K562 (cell line): ENCODE results near the gene CCK. TPM values are rescaled to one million over a fixed set of nuclear protein-coding genes. Genes with fewer than 3 reads are reported as not detected.

Source experiments
- ATAC-seq: fragments of 200-7000 bp; cut with Tn5 transposase; 3 replicates; pipeline ENCODE4 v1.9.1; 2020; ENCODE audit warnings: moderate library complexity
- BruUV-seq: library from RNA; stranded (reverse); fragments of 400-500 nt; replicated peaks from 2 replicates; lab custom pipeline; 2021; lab: Mats Ljungman, UMichigan
- CTCF ChIA-PET: fragments of 300-600 bp; formaldehyde crosslinking; extraction: SDS; loops from one replicate; lab custom pipeline; 2021; ENCODE audit warnings: low intra/inter-chr PET ratio; lab: Yijun Ruan, JAX
- POLR2A ChIA-PET: fragments of 300-600, 350-650 bp; sonication (Branson Sonifier 250); formaldehyde crosslinking; extraction: SDS; loops from one replicate; lab custom pipeline; 2021; ENCODE audit warnings: antibody characterized with exemption, inconsistent platforms; lab: Yijun Ruan, JAX
- DNase-seq, 4 experiments: peaks; one replicate each; pipeline versions ENCODE4 v3.0.0 to v3.0.0-alpha.2; 2011 to 2018; ENCODE audit warnings: low spot score in 3 of 4, mixed read lengths in 3 of 4; ENCODE audit errors: extremely low read depth in 1 of 4
- FAIRE-seq: peaks from 2 replicates; lab custom pipeline; 2011; peaks lifted over from hg19 to GRCh38; lab: Jason Lieb, UNC
- H2AFZ ChIP-seq: 2 replicates; pipeline ENCODE4 v1.6.0; 2011; ENCODE audit warnings: low read depth, low read length, control low read depth, inconsistent platforms
- H3K27ac ChIP-seq: fragments of 200-600 bp; 3 replicates; pipeline ENCODE4 v1.8.0; 2011; ENCODE audit warnings: low read depth, mild to moderate bottlenecking, control low read depth, inconsistent platforms, low read length, moderate library complexity, mixed read lengths; ENCODE audit errors: extremely low read depth
- H3K27me3 ChIP-seq, 2 experiments: fragments of 300-600 bp in 1 of 2; 2 replicates in 1 of 2; 3 replicates in 1 of 2; pipeline versions ENCODE4 v1.6.0 to v1.8.0; 2011; ENCODE audit warnings: inconsistent platforms in 2 of 2, low read length in 2 of 2, mild to moderate bottlenecking in 1 of 2, mixed read lengths in 1 of 2, moderate library complexity in 1 of 2; ENCODE audit not compliant: control insufficient read depth in 2 of 2, insufficient read depth in 2 of 2
- H3K36me3 ChIP-seq: fragments of 300-600 bp; 3 replicates; pipeline ENCODE4 v1.8.0; 2011; ENCODE audit warnings: mild to moderate bottlenecking, low read length, inconsistent platforms; ENCODE audit not compliant: control insufficient read depth, insufficient read depth
- H3K4me1 ChIP-seq, 2 experiments: fragments of 200-600 bp in 1 of 2; replicated peaks in 1 of 2; 2 replicates in 1 of 2; 3 replicates in 1 of 2; pipeline versions ENCODE4 v1.5.1 to v1.8.0; 2011; ENCODE audit warnings: inconsistent platforms in 2 of 2, low read length in 2 of 2, mild to moderate bottlenecking in 1 of 2, mixed read lengths in 1 of 2, moderate library complexity in 1 of 2; ENCODE audit not compliant: control insufficient read depth in 2 of 2, insufficient read depth in 2 of 2
- H3K4me2 ChIP-seq: 2 replicates; pipeline ENCODE4 v1.6.1; 2011; ENCODE audit warnings: low read length, control low read depth, inconsistent platforms, mixed read lengths; ENCODE audit not compliant: insufficient read depth
- H3K4me3 ChIP-seq: fragments of 200-600 bp; sonication (generic), shearing (Covaris generic); 2 replicates; pipeline ENCODE4 v1.5.1; 2016; ENCODE audit warnings: control low read depth, inconsistent platforms
- H3K79me2 ChIP-seq: fragments of 200-600 bp; 3 replicates; pipeline ENCODE4 v1.8.0; 2011; ENCODE audit warnings: low read length, inconsistent platforms; ENCODE audit not compliant: control insufficient read depth, insufficient read depth
- H3K9ac ChIP-seq, 2 experiments: 2 replicates each; pipeline versions ENCODE4 v1.6.0 to v1.6.1; 2011; ENCODE audit warnings: low read depth in 2 of 2, low read length in 2 of 2, control low read depth in 1 of 2, inconsistent platforms in 1 of 2, mild to moderate bottlenecking in 1 of 2, mixed read lengths in 1 of 2; ENCODE audit not compliant: insufficient read depth in 1 of 2
- H3K9me1 ChIP-seq: one replicate; pipeline ENCODE4 v1.6.0; 2011; ENCODE audit warnings: inconsistent platforms, mild to moderate bottlenecking, low read length, moderate library complexity; ENCODE audit not compliant: control insufficient read depth, insufficient read depth
- H3K9me3 ChIP-seq: replicated peaks from 2 replicates; pipeline ENCODE4 v1.5.1; 2011; ENCODE audit warnings: low read depth, low read length, inconsistent platforms; ENCODE audit not compliant: control insufficient read depth, insufficient read depth
- H4K20me1 ChIP-seq: replicated peaks from 2 replicates; pipeline ENCODE4 v1.6.1; 2011; ENCODE audit warnings: low read length, inconsistent platforms, mixed read lengths; ENCODE audit not compliant: control insufficient read depth, insufficient read depth
- ATF3 ChIP-seq, 2 experiments: fragments of 450-650 bp in 1 of 2; sonication (generic) in 1 of 2; formaldehyde crosslinking in 1 of 2; IDR thresholded peaks in 1 of 2; conservative IDR thresholded peaks in 1 of 2; 2 replicates each; pipeline versions ENCODE4 v1.6.1 to v1.8.1; 2016 to 2023; ENCODE audit warnings: mild to moderate bottlenecking in 2 of 2, moderate library complexity in 2 of 2, inconsistent platforms in 1 of 2, missing genetic modification reagents in 1 of 2
- BCLAF1 ChIP-seq, 2 experiments: fragments of 450-650 bp in 1 of 2; IDR thresholded peaks; 2 replicates each; pipeline ENCODE4 v1.6.1; 2011 to 2017; ENCODE audit warnings: low read depth in 2 of 2, antibody characterized with exemption in 1 of 2, borderline replicate concordance in 1 of 2, low read length in 1 of 2, mild to moderate bottlenecking in 1 of 2, mixed read lengths in 1 of 2; ENCODE audit not compliant: control insufficient read depth in 1 of 2
- CCNT2 ChIP-seq: IDR thresholded peaks from 2 replicates; pipeline ENCODE4 v1.6.1; 2011; ENCODE audit warnings: borderline replicate concordance, low read depth, mild to moderate bottlenecking, moderate library complexity, mixed read lengths, low read length; ENCODE audit not compliant: insufficient read length; ENCODE audit errors: extremely low read depth
- CHD2 ChIP-seq: IDR thresholded peaks from 2 replicates; pipeline ENCODE4 v1.6.1; 2011; ENCODE audit warnings: low read depth, low read length
- ELF2 ChIP-seq: fragments of 250-450 bp; sonication (Bioruptor Pico); IDR thresholded peaks from 2 replicates; pipeline ENCODE4 v1.5.0; 2021; ENCODE audit warnings: mild to moderate bottlenecking
- ETV6 ChIP-seq, 3 experiments: fragments of 150-350 bp in 1 of 3; sonication (generic) in 1 of 3; formaldehyde crosslinking in 1 of 3; IDR thresholded peaks; 2 replicates each; pipeline versions ENCODE4 v1.6.1 to v1.8.0; 2014 to 2022; ENCODE audit warnings: borderline replicate concordance in 2 of 3, low read depth in 2 of 3, antibody characterized with exemption in 1 of 3, low read length in 1 of 3, mild to moderate bottlenecking in 1 of 3, missing genetic modification reagents in 1 of 3
- GTF2E2 ChIP-seq: fragments of 200-800 bp; sonication (Bioruptor generic); IDR thresholded peaks from 2 replicates; pipeline ENCODE4 v1.6.1; 2016; ENCODE audit warnings: missing genetic modification characterization, missing compliant biosample characterization
- HDAC8 ChIP-seq: fragments of 450-650 bp; IDR thresholded peaks from 2 replicates; pipeline ENCODE4 v1.6.1; 2016; ENCODE audit warnings: mild to moderate bottlenecking, missing genetic modification characterization, moderate library complexity, missing compliant biosample characterization
- KDM2B ChIP-seq: fragments of 250-450 bp; sonication (Bioruptor Pico); IDR thresholded peaks from 2 replicates; pipeline ENCODE4 v1.8.0; 2021; ENCODE audit warnings: mild to moderate bottlenecking, moderate library complexity
- MAFF ChIP-seq: IDR thresholded peaks from 2 replicates; pipeline ENCODE4 v1.6.1; 2012; ENCODE audit warnings: low read length, improper control_type of control experiment
- NR0B1 ChIP-seq: fragments of 450-650 bp; IDR thresholded peaks from one replicate; pipeline ENCODE4 v1.6.1; 2018; ENCODE audit warnings: mild to moderate bottlenecking, moderate library complexity; ENCODE audit not compliant: partially characterized antibody
- PREB ChIP-seq: sonication (generic); formaldehyde crosslinking; IDR thresholded peaks from 2 replicates; pipeline ENCODE4 v1.8.1; 2023; ENCODE audit warnings: mild to moderate bottlenecking, missing genetic modification reagents
- PTBP1 ChIP-seq: fragments of 200-400 bp; formaldehyde crosslinking; IDR thresholded peaks from 2 replicates; pipeline ENCODE4 v1.6.1; 2017; ENCODE audit warnings: low read depth, low read length
- ZKSCAN8 ChIP-seq: fragments of 200-800 bp; sonication (Bioruptor generic); IDR thresholded peaks from 2 replicates; pipeline ENCODE4 v1.6.1; 2016; ENCODE audit warnings: missing genetic modification characterization, missing compliant biosample characterization
- ZNF668 ChIP-seq: fragments of 250-450 bp; sonication (Bioruptor Pico); IDR thresholded peaks from 2 replicates; pipeline ENCODE4 v1.8.0; 2022; ENCODE audit warnings: mild to moderate bottlenecking, inconsistent platforms
- WGBS: fragments of 100-300 bp; shearing (Covaris generic); methylation state at CpG from one replicate; pipeline ENCODE4 v1.1.6; 2016; ENCODE audit warnings: low coverage, mixed read lengths; ENCODE audit not compliant: insufficient coverage; ENCODE audit errors: missing lambda C conversion rate; 5-methylcytosine and 5-hydroxymethylcytosine counted together
- in situ Hi-C: fragments of 300-500 bp; cut with MboI; formaldehyde crosslinking; loops from 4 replicates; pipeline ENCODE4 v1.15.0; 2018; ENCODE audit warnings: inconsistent platforms, mixed read lengths
- intact Hi-C: fragments of 100-400 bp; cut with micrococcal nuclease; formaldehyde crosslinking; loops from 2 replicates; pipeline ENCODE4 v1.14.2; 2022
- polyA plus RNA-seq, 8 experiments: library from polyadenylated mRNA; depleted of rRNA in 4 of 8; stranded (reverse) in 5 of 8; unstranded in 3 of 8; fragments of >200 nt; fragmentation: Nextera tagmentation in 2 of 8; fragmentation: Illumina TruSeq in 1 of 8; extraction: Ambion mirVana in 2 of 8; extraction: Trizol in 1 of 8; gene quantifications; 2 replicates each; pipeline versions ENCODE4 v1.2.1 to v1.2.3, GENCODE V29; 2011 to 2014; ENCODE audit warnings: inconsistent platforms in 1 of 8, missing spikeins in 1 of 8
- total RNA-seq, 7 experiments: library from RNA; depleted of rRNA in 6 of 7; stranded (reverse); fragments of >200 nt in 6 of 7; fragmentation: Illumina TruSeq in 2 of 7; extraction: Trizol in 2 of 7; gene quantifications; 2 replicates each; pipeline versions ENCODE4 v1.2.1 to v1.2.3, GENCODE V29; 2011 to 2021; ENCODE audit warnings: low replicate concordance in 1 of 7

CCK gene
- total and polyA plus RNA-seq, 9 of the 15 experiments (the other 6 are each of a cell fraction or from before 2014, with no cell fraction given), result not detected

- H3K4me2 ChIP-seq, result no peak overlapping the region
- CTCF ChIA-PET, result no interaction called here
- TF ChIP-seq ZKSCAN8, result no peak
- no peak for TF ChIP-seq PREB (CRISPR knock-in tag)
- no peak for TF ChIP-seq MAFF
- TF ChIP-seq BCLAF1 (IDR thresholded peaks at IDR 0.05; ENCODE audit: borderline replicate concordance in 1 of 2, control insufficient read depth in 1 of 2, low read depth in 2 of 2, low read length in 1 of 2), result no peak
- TF ChIP-seq CCNT2, result no peak
- no peak for TF ChIP-seq HDAC8 (tag)
- TF ChIP-seq CHD2, result no peak
- TF ChIP-seq ATF3 (IDR thresholded peaks at IDR 0.05), result no peak
- no peak for TF ChIP-seq ATF3 (CRISPR knock-in tag; conservative IDR thresholded peaks at IDR 0.05)
- TF ChIP-seq NR0B1, result no peak
- no peak for TF ChIP-seq ETV6 (IDR thresholded peaks at IDR 0.05; ENCODE audit: borderline replicate concordance in 1 of 2, low read depth in 2 of 2, low read length in 1 of 2)
- no peak for TF ChIP-seq ETV6 (CRISPR knock-in tag; IDR thresholded peaks at IDR 0.05; ENCODE audit: borderline replicate concordance)
- no peak for TF ChIP-seq KDM2B (CRISPR knock-in tag)
- TF ChIP-seq GTF2E2 (tag), result no peak
- TF ChIP-seq PTBP1, result no peak
- no peak for TF ChIP-seq ELF2 (CRISPR knock-in tag)
- no peak for TF ChIP-seq ZNF668
Observed at GRCh38 chr3:42216931-42217333, 49.1 kb downstream of the CCK start.

More at GRCh38 chr3:42216931-42217333, 49.1 kb downstream of the CCK start:
- no peak overlapping the region for H3K9ac ChIP-seq
- no peak overlapping the region for H3K4me3 ChIP-seq
- H2AFZ ChIP-seq, result no peak overlapping the region
- no peak for ATAC-seq
- H3K27me3 ChIP-seq, result no peaks in the 10 kb centered on the region
- H3K36me3 ChIP-seq, result peaks cover 12% of the 10 kb centered on the region; the same call in 1 of the 3 replicates
- H3K27ac ChIP-seq, result no peak overlapping the region
- POLR2A ChIA-PET, result interaction anchor here (0.7 kb wide), 1 partner anchor 147 kb away, joined by 3 read pairs; no protein-coding TSS in a partner anchor
- WGBS, result 41% methylated on average over 3 of the region's 5 CpGs
- no peaks in the 10 kb centered on the region for H3K9me1 ChIP-seq
- no peaks in the 10 kb centered on the region for H3K9me3 ChIP-seq
- H3K79me2 ChIP-seq, result no peaks in the 10 kb centered on the region
- no peaks in the 10 kb centered on the region for H3K4me1 ChIP-seq
- in situ Hi-C loops, result loop anchor here (5.0 kb wide), 1 partner anchor 100 kb away; no protein-coding TSS in a partner anchor
- no peak for DNase-seq
- no peak for FAIRE-seq
- BruUV-seq, result no TSS peak
- H4K20me1 ChIP-seq, result 0 out of 2 replicates have a peak, but pooled peaks cover 2% of the 10 kb centered on the region
- intact Hi-C loops, result no loop called here
